SK-N-MC (cell line): ENCODE measurements around the gene CSTF2T.

Experiments used
- EZH2 ChIP-seq: fragments of 200-600 bp; sonication (generic); IDR thresholded peaks from one replicate; pipeline ENCODE4 v1.6.1; 2017; ENCODE audit warnings: antibody characterized with exemption
- POLR2AphosphoS5 ChIP-seq: IDR thresholded peaks from 2 replicates; pipeline ENCODE4 v1.6.1; 2012; ENCODE audit warnings: mild to moderate bottlenecking, low read depth, low read length, borderline replicate concordance

GRCh38 chr10:51733057-51733456 is 33.7 kb upstream of the CSTF2T start:
- TF ChIP-seq EZH2 (no peak), POLR2AphosphoS5 (no peak)
